22Rv1 (cell line): Measurements from ENCODE around the gene CARD14.

Source experiments
- ZFX ChIP-seq: fragments of 450-650 bp; IDR thresholded peaks from 2 replicates; pipeline ENCODE4 v1.6.1; 2017; ENCODE audit warnings: antibody characterized with exemption, borderline replicate concordance
- TF ChIP-seq, protein P1 (sequence below): fragments of 450-650 bp; IDR thresholded peaks from 2 replicates; pipeline ENCODE4 v1.5.1; 2017; ENCODE audit warnings: mild to moderate bottlenecking

DNA sequence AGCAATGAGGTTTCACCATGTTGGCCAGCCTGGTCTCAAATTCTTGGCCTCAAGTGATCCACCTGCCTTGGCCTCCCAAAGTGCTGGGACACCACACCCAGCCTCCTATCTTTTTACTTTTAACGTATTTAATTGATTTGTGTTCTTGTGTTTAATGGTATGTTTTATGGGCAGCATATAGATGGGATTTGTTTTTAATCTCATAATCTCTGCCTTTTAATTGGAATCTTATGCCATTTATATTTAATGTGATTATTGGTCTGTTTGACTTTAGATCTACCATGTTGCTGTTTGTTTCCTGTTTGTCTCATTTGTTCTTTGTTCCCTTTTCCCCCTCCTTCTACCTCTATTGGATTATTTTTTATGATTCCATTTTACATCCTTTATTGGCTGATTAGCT is 62.6 kb downstream of the CARD14 start:
- TF ChIP-seq, protein P1, sequence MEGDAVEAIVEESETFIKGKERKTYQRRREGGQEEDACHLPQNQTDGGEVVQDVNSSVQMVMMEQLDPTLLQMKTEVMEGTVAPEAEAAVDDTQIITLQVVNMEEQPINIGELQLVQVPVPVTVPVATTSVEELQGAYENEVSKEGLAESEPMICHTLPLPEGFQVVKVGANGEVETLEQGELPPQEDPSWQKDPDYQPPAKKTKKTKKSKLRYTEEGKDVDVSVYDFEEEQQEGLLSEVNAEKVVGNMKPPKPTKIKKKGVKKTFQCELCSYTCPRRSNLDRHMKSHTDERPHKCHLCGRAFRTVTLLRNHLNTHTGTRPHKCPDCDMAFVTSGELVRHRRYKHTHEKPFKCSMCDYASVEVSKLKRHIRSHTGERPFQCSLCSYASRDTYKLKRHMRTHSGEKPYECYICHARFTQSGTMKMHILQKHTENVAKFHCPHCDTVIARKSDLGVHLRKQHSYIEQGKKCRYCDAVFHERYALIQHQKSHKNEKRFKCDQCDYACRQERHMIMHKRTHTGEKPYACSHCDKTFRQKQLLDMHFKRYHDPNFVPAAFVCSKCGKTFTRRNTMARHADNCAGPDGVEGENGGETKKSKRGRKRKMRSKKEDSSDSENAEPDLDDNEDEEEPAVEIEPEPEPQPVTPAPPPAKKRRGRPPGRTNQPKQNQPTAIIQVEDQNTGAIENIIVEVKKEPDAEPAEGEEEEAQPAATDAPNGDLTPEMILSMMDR: no peak
- TF ChIP-seq ZFX: no peak
